ENCODE results near the gene PYY. TPM values are rescaled to one million over a fixed set of nuclear protein-coding genes. Genes with fewer than 3 reads are reported as not detected.
"Not testable (repeated sequence)": the region's sequence is repeated elsewhere in the genome, so short reads cannot be mapped to it uniquely, and the experiment has no call there.

Gene PYY
- total RNA-seq, 2 experiments from 2014 or later, result not detected

DNA sequence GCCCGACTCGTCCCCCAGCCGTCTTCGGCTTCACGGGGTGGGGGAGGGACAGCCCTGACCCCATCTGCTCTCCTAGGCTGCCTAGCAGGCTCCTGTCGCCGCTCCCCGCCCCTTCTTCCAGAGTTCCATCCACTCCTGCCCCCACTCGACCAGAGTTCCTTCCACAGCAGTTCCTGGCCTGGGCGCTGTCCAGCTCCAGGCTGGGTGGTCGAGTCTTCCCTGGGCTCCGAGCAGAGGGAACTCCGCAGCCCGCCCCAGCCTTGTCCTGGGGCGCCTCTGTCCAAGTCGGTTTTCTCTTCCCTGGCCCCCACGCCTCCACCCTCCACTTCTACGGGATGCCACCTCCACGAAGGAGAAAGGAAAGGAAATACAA, 1.4 kb downstream of the PYY start:
- H3K36me3 Mint-ChIP-seq (ENCODE audit: low read depth), result no peaks in the 10 kb centered on the region
- POLR2A ChIA-PET, result no interaction called here
- CTCF ChIA-PET, result no interaction called here
- H3K27me3 Mint-ChIP-seq, result peaks cover 44% of the 10 kb centered on the region
- DNase-seq, result no peak
- no peak overlapping the region for H3K27ac Mint-ChIP-seq
- peaks cover 7% of the 10 kb centered on the region for H3K4me1 Mint-ChIP-seq
- H3K4me3 Mint-ChIP-seq, result no peak overlapping the region
- no peaks in the 10 kb centered on the region for H3K9me3 Mint-ChIP-seq

DNA sequence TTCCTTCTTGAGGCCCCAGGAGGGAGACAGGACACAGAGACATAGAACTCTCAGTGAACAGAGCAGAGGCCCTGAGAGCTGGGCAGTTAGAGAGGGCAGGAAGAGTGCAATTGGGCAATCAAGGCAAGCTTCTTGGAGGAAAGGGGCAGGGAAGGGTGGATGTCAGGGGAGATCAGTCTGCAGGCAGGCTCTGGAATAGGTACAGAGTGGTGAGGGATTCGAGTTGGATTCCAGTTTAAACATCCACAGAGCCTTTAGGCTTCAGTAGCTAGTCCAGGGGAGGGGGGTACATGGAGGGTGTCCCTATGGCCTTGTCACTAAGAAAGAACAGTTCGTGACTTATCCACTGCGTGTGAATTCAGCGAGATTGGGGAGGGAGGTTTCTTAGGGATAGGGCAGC, 2.0 kb downstream of the PYY start:
- CTCF ChIA-PET, result no interaction called here
- Mint-ChIP-seq H3K36me3 (ENCODE audit: low read depth) (no peaks in the 10 kb centered on the region), H3K9me3 (no peaks in the 10 kb centered on the region), H3K4me3 (no peak overlapping the region), H3K4me1 (peaks cover 7% of the 10 kb centered on the region), H3K27me3 (peaks cover 44% of the 10 kb centered on the region), H3K27ac (no peak overlapping the region)
- POLR2A ChIA-PET, result no interaction called here
- DNase-seq, result no peak

GRCh38 chr17:43950554-43950953, 3.2 kb downstream of the PYY start:
- ChIA-PET CTCF (no interaction called here), POLR2A (interaction anchor here (0.6 kb wide), 1 partner anchor 386 kb away, joined by 3 read pairs; no protein-coding TSS in a partner anchor)
- H3K4me1 Mint-ChIP-seq, result peaks cover 13% of the 10 kb centered on the region
- no peak for DNase-seq
- H3K4me3 Mint-ChIP-seq, result no peak overlapping the region
- no peak overlapping the region for H3K27ac Mint-ChIP-seq
- no peaks in the 10 kb centered on the region for H3K9me3 Mint-ChIP-seq
- H3K27me3 Mint-ChIP-seq, result peaks cover 44% of the 10 kb centered on the region
- no peaks in the 10 kb centered on the region for H3K36me3 Mint-ChIP-seq (ENCODE audit: low read depth)

DNA sequence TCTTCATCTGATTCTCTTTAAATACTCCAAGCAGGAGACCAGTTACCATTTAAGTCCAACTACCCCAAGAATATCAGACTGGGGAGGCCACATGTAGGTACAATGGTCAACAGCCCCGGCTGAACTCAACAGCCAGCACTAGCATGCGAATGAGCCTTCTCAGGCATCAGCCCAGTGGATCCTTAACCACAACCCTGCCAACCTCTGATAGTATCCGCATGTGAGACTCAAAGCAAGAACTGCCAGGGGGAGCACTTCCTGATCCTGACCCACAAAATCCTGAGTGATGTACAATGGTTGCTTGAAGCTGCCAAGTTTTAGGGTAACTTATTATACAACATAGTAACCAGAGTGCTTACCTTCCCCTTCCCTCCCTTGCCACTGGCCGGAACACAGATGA, 4.0 kb downstream of the PYY start:
- no peak overlapping the region for H3K27ac Mint-ChIP-seq
- peaks cover 44% of the 10 kb centered on the region for H3K27me3 Mint-ChIP-seq
- POLR2A ChIA-PET, result no interaction called here
- DNase-seq, result no peak
- peaks cover 19% of the 10 kb centered on the region for H3K4me1 Mint-ChIP-seq
- H3K4me3 Mint-ChIP-seq, result no peak overlapping the region
- H3K36me3 Mint-ChIP-seq (ENCODE audit: low read depth), result no peaks in the 10 kb centered on the region
- CTCF ChIA-PET, result no interaction called here
- H3K9me3 Mint-ChIP-seq, result no peaks in the 10 kb centered on the region

GRCh38 chr17:43946781-43947180, 7.0 kb downstream of the PYY start:
- Mint-ChIP-seq H3K4me3 (no peak overlapping the region), H3K36me3 (ENCODE audit: low read depth) (no peaks in the 10 kb centered on the region), H3K27ac (no peak overlapping the region), H3K9me3 (no peaks in the 10 kb centered on the region), H3K4me1 (peaks cover 23% of the 10 kb centered on the region), H3K27me3 (peaks cover 19% of the 10 kb centered on the region)
- ChIA-PET POLR2A (no interaction called here), CTCF (interaction anchor here (0.7 to 1.5 kb wide), 6 partner anchors 15 to 126 kb away, joined by 3 to 6 read pairs (median 4); no protein-coding TSS in a partner anchor)
- no peak for DNase-seq

DNA sequence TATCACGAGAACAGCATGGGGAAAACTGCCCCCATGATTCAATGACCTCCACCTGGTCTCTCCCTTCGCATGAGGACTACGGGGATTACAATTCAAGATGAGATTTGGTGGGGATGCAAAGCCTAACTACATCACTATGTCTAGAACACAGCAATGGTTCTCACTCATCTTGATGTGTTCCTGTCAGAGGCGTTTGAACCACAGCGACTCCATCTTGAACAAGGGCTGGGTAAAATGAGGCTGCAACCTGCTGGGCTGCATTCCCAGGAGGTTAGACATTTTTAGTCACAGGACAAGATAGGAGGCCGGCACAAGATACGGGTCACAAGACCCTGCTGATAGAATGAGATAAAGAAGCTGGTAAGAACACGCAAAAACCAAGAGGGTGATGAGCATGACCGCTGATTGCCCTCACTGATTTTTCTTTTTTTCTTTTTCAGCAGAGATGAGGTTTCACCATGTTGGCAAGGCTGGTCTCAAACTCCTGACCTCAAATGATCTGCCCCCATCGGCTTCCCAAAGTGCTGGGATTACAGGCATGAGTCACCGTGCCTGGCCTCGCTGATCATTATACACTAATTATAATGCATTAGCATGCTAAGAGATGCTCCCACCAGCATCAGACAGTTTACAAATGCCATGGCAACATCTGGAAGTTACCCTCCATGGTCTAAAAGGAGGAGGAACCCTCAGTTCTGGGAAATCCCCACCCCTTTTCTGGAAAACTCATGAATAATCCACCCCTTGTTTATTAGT, 8.5 kb downstream of the PYY start:
- Mint-ChIP-seq H3K4me3 (no peak overlapping the region), H3K9me3 (no peaks in the 10 kb centered on the region), H3K27ac (no peak overlapping the region), H3K4me1 (peaks cover 22% of the 10 kb centered on the region), H3K27me3 (peaks cover 8% of the 10 kb centered on the region), H3K36me3 (ENCODE audit: low read depth) (no peaks in the 10 kb centered on the region)
- no peak for DNase-seq
- CTCF ChIA-PET, result interaction anchor here (0.9 to 3.1 kb wide), 7 partner anchors 22 to 98 kb away, joined by 4 to 55 read pairs (median 7); no protein-coding TSS in a partner anchor
- POLR2A ChIA-PET, result interaction anchor here (1.2 kb wide), 1 partner anchor 70 kb away, joined by 3 read pairs; the partner anchor contains the start of gene TMEM101

- POLR2A ChIA-PET, result no interaction called here
- Mint-ChIP-seq H3K27me3 (peaks cover 12% of the 10 kb centered on the region), H3K27ac (no peak within 1 kb of the TSS), H3K4me1 (peaks cover 26% of the 10 kb centered on the region), H3K36me3 (ENCODE audit: low read depth) (no peaks in the 10 kb centered on the region), H3K4me3 (no peak within 1 kb of the TSS), H3K9me3 (no peaks in the 10 kb centered on the region)
- CTCF ChIA-PET, result interaction anchor here (0.6 to 3.1 kb wide), 5 partner anchors 14 to 139 kb away, joined by 3 to 55 read pairs (median 17); partner anchors contain the start of gene MPP2
- no peak for DNase-seq
These were observed 11.6 kb downstream of the PYY start, which contains the start of gene PPY for GRCh38 chr17:43942051-43942685. Gene PPY (minus strand): TSS chr17:43942476. CDS start chr17:43941654, 822 bp downstream.

- no peak overlapping the region for H3K4me3 Mint-ChIP-seq
These were observed 13.1 kb downstream of the PYY start for GRCh38 chr17:43940630-43941029.

DNA sequence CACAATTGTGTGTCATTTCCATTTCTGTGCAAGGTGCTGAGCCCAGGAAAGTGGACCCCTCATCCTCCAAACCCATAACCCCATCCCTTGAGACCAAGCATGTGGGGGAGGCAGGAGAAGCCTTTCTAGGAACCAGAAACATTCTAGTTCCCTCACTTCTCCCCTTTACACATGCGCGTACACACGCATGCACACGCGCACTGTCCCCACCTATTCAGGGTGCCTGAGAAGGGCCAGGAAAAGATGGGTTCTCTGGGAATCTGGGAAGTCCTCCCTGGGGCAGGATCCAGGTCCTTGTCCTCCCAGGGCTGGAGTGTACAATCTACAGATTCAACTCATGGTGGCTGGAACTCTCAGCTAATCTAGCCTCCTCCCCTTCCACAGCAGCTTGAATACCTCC, 13.9 kb downstream of the PYY start:
- no peaks in the 10 kb centered on the region for H3K9me3 Mint-ChIP-seq
- peaks cover 16% of the 10 kb centered on the region for H3K4me1 Mint-ChIP-seq
- H3K27ac Mint-ChIP-seq, result no peak overlapping the region
- no peak for DNase-seq
- H3K27me3 Mint-ChIP-seq, result peaks cover 13% of the 10 kb centered on the region
- no peaks in the 10 kb centered on the region for H3K36me3 Mint-ChIP-seq (ENCODE audit: low read depth)
- ChIA-PET POLR2A (no interaction called here), CTCF (interaction anchor here (1.1 to 1.8 kb wide), 5 partner anchors 18 to 61 kb away, joined by 3 to 6 read pairs (median 4); no protein-coding TSS in a partner anchor)
- no peak overlapping the region for H3K4me3 Mint-ChIP-seq

More at GRCh38 chr17:43940630-43941029, 13.1 kb downstream of the PYY start:
- Mint-ChIP-seq H3K27ac (no peak overlapping the region), H3K27me3 (peaks cover 13% of the 10 kb centered on the region), H3K4me1 (peaks cover 21% of the 10 kb centered on the region), H3K9me3 (no peaks in the 10 kb centered on the region), H3K36me3 (ENCODE audit: low read depth) (no peaks in the 10 kb centered on the region)
- CTCF ChIA-PET, result interaction anchor here (1.1 to 1.8 kb wide), 3 partner anchors 17 to 62 kb away, joined by 3 to 6 read pairs (median 4); no protein-coding TSS in a partner anchor
- DNase-seq, result no peak
- POLR2A ChIA-PET, result no interaction called here

GRCh38 chr17:43939452-43939851, 14.3 kb downstream of the PYY start:
- not testable (repeated sequence) for H3K36me3 Mint-ChIP-seq (ENCODE audit: low read depth); H3K27ac Mint-ChIP-seq; H3K4me3 Mint-ChIP-seq; DNase-seq; H3K9me3 Mint-ChIP-seq
- Mint-ChIP-seq H3K27me3 (peaks cover 13% of the 10 kb centered on the region), H3K4me1 (peaks cover 14% of the 10 kb centered on the region)
- CTCF ChIA-PET, result interaction anchor here (1.1 to 1.8 kb wide), 5 partner anchors 18 to 61 kb away, joined by 3 to 6 read pairs (median 4); no protein-coding TSS in a partner anchor
- POLR2A ChIA-PET, result interaction anchor here (1.0 kb wide), 1 partner anchor 59 kb away, joined by 3 read pairs; no protein-coding TSS in a partner anchor

DNA sequence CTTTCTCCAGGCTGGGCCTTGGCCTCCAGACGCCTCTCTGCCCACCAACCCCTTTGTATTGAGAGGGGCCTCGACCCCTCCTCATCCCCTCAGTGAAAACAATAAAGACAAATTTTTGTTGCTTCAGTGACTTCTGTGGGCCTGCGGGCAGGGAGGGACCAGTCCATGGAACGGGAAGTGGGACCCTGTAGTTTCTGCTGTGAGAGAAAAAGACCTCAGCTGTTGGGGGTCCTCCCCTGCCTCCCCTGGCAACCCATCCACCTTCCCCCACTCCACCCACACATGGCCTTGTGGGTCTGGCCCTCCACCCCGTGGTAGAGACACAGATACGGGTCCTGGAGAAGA, 14.9 kb downstream of the PYY start:
- H3K36me3 Mint-ChIP-seq (ENCODE audit: low read depth), result no peaks in the 10 kb centered on the region
- DNase-seq, result no peak
- H3K27ac Mint-ChIP-seq, result no peak overlapping the region
- peaks cover 8% of the 10 kb centered on the region for H3K4me1 Mint-ChIP-seq
- POLR2A ChIA-PET, result interaction anchor here (0.5 to 1.0 kb wide), 2 partner anchors 59 to 244 kb away, joined by 3 read pairs; no protein-coding TSS in a partner anchor
- no peak overlapping the region for H3K4me3 Mint-ChIP-seq
- peaks cover 13% of the 10 kb centered on the region for H3K27me3 Mint-ChIP-seq
- CTCF ChIA-PET, result interaction anchor here (1.0 to 1.6 kb wide), 2 partner anchors 29 to 59 kb away, joined by 3 to 4 read pairs; no protein-coding TSS in a partner anchor
- H3K9me3 Mint-ChIP-seq, result no peaks in the 10 kb centered on the region

DNA sequence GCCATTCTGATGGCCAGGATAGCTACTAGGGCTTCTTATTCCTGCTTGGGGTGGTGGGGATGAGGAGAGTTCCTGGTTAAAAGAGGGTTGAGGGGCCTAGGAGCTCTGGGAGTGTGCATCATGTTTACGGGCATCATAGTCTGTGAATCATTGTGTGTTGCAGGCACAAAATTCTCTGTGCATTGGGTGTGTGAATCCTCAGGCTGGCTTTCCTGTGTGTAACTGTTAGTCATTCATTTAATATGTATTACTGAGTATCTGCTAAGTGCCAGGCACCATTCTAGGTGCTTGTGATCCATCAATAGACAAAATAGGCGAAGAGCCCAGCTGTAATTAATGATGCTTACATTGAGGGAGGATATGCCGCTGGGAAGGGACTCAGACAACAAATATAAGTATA, 17.3 kb downstream of the PYY start:
- H3K27ac Mint-ChIP-seq, result no peak overlapping the region
- H3K4me1 Mint-ChIP-seq, result peaks cover 6% of the 10 kb centered on the region
- no peak overlapping the region for H3K4me3 Mint-ChIP-seq
- no peaks in the 10 kb centered on the region for H3K36me3 Mint-ChIP-seq (ENCODE audit: low read depth)
- H3K9me3 Mint-ChIP-seq, result no peaks in the 10 kb centered on the region
- CTCF ChIA-PET, result no interaction called here
- peaks cover 13% of the 10 kb centered on the region for H3K27me3 Mint-ChIP-seq
- no peak for DNase-seq
- POLR2A ChIA-PET, result interaction anchor here (1.4 kb wide), 1 partner anchor 187 kb away, joined by 4 read pairs; the partner anchor contains the start of gene HDAC5

DNA sequence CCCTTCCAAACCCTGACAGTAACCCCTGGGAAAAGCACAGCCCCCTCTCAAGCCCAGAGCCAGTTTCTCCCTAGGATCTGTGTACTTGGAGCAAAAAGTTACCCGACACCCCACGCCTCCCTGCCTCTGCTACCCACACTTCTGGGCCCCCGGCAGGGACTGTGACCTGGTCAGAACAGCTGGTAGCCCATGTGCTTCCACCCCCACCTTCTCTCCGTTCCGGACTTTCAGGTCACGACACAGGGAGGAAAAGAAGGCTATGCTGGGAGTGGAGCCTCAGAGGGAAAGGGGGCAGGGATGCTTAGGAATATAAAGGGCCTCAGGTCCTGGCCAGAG, 17.8 kb downstream of the PYY start:
- POLR2A ChIA-PET, result no interaction called here
- Mint-ChIP-seq H3K9me3 (no peaks in the 10 kb centered on the region), H3K4me1 (peaks cover 6% of the 10 kb centered on the region), H3K27ac (no peak overlapping the region), H3K4me3 (no peak overlapping the region), H3K36me3 (ENCODE audit: low read depth) (no peaks in the 10 kb centered on the region), H3K27me3 (peaks cover 13% of the 10 kb centered on the region)
- CTCF ChIA-PET, result interaction anchor here (0.9 kb wide), 1 partner anchor 55 kb away, joined by 3 read pairs; no protein-coding TSS in a partner anchor
- no peak for DNase-seq

Measured in activated CD4-positive, alpha-beta memory T cell treated with anti-CD3 and anti-CD28 coated beads, Interleukin-2, amount 10 ng/mL, durations not matched to agents 7 days and 5 days (primary cell).